ENCODE measurements around the gene POU2F3.
"Not testable (repeated sequence)": the region's sequence is repeated elsewhere in the genome, so short reads cannot be mapped to it uniquely, and the experiment has no call there.

POU2F3 gene

DNA sequence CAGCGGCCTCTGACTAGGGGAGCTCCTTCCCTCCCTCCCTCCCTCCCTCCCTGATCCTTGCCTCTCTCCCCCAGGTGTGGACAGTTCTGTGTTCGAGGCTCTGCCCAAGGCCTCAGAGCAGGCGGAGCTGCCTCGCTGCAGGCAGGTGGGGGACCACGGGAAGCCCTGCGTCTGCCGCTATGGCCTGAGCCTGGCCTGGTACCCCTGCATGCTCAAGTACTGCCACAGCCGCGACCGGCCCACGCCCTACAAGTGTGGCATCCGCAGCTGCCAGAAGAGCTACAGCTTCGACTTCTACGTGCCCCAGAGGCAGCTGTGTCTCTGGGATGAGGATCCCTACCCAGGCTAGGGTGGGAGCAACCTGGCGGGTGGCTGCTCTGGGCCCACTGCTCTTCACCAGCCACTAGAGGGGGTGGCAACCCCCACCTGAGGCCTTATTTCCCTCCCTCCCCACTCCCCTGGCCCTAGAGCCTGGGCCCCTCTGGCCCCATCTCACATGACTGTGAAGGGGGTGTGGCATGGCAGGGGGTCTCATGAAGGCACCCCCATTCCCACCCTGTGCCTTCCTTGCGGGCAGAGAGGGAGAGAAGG, 11.1 kb upstream of the POU2F3 start:
- no peak for DNase-seq

DNA sequence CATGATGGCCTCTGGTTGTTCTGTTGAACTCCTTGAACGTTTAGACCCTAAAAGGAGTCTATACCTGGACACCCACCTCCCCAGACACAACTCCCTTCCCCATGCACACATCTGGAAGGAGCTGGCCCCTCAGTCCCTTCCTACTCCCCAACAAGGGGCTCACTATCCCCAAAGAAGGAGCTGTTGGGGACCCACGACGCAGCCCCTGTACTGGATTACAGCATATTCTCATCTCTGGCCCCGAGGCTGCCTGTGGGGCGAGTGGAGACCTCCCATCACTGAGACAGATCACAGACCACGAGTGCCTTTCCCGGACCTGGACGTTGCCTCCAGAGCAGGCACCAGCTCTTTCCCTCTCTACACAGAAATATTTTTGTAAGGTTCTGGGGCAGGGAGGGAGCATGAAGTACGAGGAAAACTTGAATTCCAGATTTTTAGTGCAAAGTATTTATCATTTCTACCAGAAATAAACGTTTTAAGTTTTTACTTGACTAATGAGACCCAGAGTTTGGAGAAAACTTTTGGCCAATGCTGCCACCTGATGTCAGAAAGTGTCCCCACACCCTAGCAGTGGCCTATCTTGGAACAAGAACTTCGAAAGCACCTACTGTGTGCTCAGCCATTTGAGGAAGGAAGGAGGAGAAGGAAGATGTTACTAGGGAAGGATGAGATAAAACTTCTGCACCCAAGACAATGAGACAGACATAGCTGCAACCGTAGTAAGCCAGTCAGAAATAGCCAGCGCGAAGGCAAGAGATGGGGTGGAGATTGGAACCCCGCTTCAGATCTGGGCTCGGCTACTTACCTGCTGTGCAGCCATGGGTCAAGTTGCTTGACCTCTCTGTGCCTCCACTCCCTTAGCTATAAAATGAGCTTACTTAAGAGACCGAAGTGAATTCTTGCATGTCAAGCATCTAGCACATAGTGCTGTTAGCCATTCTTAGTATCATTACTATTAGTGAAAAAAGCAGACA, 10.2 kb upstream of the POU2F3 start:
- no peak for DNase-seq

DNA sequence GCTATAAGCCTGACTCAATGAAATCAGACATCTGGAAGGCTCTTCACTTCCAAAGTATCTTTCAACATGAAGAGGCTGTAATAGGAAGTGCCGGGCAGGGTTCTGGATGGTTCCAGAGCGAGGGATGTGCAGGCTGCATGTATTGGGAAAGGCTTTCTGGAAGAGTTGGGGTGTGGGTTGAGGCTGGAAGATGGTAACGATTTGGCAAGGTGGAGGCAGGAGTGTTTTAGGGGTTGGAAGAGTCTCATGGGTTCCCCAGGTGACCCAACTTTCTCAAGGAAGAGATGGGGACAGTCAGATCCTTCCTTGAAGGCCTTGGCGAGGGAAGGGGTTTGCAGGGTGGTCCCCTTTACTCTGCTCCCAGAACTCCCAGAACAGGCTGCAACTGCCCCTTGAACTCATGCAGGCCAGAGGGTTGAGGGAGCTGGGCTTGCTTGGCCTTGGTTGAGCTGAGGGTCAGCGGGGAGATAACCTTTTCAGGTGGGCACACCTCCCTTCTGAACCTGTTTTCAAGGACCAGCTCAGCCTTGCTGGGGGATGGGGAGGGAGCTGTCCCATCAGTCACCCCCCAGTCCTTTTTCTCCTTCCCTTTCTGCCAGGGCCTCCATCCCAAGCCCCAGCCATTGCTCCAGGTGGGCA, 9.4 kb upstream of the POU2F3 start:
- no peak for DNase-seq

DNA sequence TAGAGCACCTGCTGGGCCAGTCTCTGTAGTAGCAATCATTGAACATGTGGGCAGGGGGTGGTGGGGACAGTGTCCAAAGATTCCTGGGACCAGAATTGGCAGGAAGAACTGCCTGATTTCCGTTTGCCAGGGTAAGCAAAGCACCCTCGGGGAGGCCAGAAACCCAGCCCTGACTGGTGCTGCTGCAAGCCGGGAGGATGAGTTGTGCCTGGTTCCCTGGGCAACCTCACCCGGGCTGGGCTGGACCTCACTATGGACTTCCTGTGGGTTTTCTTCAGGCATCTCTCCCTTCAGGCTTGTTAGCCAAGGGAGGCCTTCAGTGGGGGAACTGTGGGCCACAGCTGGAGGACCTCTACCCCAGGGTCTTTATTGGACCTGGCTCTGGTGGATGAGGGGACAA, 8.0 kb upstream of the POU2F3 start:
- DNase-seq, result no peak

DNA sequence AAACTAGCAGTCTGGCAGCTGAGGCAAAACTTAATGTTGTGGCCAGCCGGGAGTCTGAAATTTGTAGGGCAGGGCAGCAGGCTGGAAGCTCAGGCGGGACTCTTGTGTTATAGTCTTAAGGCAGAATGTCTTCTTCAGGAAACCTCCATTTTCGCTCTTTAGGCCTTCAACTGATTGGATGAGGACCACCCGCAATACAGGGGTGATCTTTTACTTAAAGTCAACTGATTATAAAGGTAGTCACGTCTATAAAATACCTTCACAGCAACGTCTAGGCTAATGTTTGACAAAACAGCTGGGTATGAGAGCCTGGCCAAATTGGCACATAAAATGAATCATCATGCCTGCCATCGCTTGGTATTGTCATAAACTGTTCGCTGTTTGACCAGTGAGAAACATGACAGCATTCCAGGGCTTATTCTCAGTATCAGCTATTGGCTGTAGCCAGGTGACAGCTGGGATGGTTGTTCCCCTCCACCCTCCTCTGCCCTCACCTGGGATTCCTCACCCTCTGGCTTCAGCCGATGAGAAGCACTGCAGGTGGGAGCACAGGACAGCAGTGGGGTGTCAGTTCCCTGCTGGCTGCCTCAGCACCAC, 6.6 kb upstream of the POU2F3 start:
- no peak for DNase-seq

DNA sequence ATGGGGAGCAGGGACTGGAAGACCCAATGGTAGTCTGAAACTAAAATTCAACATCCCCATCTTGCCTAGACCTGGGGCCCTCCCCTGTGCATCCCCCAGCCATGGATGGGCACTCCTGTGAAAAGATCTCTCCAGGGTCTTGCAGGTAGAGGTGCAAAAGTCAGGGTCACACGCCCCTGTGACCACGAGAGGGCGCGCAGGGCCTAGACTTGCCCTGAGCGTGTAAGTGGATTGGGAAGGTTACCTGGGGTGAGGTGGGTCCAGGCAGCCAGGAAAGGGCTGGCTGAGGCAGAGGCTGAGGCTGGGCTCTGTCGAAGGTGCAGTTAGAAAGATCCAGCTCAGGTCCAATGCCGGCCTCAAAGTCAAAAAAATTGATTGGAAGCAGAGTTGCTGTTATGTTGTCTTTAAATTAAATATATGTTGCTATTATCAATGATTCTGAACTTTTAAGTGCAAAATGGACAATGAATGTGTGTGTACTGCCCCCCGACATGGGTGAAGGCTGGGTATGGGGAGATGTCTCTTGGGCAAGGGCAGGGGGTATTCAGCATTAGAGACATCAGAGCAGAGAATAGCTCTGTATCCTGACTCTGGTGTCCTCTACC, 4.8 kb upstream of the POU2F3 start:
- peak; percentile 86 for DNase-seq

DNA sequence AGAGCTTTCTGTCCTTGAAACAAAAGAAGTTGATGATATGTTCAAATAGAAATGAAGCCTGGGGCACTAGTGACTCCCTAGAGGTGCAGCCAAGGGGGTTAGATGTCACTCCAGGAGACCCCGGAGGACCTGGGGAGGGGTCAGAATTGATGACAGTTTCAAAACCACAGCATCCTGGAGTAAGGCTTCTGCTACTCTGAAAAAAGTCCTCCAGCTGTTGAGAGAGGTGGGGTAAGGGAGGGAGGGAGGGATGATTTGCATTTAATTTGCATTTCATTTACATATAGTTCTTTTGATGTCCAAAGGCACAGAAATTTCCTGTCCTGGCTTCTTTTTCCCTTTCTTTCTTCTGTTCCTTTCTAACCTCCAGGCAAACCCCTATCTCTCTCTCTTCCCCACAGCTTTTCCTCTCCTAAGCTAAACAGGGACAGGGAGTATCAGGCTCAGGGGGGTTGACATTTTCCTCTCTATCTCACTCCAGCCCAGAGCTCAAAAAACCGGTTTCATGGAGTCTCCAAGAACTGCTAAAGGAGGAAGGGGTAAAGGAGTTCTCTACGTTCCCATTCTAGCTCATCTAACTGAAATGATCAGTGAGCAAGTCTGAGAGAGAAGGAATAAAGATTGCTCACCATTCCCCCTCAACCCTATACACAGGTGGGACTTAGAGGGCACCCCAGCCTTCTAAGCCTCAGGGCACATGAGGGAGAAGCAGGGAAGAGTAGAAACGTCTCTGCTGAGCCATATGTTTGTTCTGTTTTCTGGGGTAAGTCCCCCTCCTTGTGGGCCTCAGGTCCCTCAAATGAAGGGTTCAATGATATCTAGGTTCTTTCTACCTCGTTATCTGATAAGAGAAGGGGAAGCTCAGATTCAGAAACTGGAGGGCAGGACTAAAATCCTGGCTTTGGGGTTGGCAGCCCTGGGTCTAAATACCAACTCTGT, 3.5 kb upstream of the POU2F3 start:
- no peak for DNase-seq

DNA sequence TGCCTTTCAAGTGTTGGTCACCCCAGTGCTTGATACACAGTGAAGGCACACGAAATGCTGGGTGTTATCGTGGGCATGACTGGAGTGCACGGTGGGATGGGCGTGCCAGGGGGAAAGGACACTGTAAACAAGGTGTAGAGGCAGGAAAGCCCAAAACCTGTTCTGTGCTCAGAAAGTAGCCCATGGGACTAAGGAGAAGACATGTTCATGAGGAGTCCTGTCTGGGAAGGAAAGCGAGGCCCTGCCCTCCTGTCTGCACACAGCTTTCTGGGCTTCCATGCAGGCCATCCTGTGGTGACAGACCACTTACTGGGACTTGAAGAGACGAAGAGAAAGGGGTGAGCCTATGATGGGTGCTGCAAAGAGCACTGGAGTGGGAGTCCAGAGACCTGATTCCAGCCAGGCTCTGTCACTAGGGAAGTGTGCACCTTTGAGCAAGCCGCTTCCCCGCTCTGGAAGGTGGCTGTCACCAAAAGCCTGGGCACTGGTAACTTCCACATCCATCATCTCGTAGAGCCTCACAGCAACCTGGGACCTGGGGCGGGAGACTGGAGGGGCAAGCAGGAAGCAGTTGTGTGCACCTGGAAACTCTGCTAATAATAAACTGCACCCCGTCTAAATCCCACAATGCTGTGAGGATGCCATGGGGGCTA, 846 bp upstream of the POU2F3 start:
- no peak for DNase-seq

DNA sequence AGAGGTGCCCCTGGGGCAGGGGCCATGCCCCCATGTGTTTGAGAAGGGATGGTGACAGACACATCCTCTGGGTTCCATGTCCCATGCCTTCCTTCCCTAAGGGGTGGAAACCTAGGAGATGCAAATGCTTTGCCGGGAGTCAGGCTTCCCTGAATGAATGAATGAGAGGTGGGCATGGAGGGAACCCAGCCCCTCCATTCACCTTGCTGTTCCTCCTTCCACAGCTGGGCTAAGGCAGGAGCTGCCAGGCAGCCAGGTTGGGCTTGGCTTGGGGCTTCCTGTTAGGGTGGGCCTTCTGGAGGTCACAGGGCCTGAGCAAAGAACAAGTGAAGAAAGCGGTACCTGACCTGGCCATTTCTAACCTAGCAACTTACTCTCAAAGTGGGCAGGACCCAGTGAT, 926 bp downstream of the POU2F3 start:
- DNase-seq, result no peak

DNA sequence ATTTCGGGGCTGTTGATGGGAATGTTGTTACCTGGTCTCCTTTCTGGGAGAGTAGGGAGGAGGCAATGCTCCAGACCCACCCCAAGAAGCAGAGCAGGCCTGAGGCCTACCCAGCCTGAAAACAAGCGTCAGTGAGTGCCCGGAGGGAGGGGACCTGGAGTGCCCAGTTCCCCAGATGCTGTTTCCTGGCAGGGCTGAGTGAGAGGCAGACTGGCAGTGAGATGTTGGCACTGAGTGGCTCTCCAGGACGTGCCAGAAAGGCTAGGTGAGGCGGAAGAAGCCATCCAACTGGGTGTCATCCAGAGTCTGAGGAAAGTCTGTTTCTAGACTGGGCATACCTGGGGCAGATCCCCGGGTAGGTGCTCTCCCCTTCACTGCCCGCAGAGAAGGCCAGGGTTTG, 1.3 kb downstream of the POU2F3 start:
- no peak for DNase-seq

DNA sequence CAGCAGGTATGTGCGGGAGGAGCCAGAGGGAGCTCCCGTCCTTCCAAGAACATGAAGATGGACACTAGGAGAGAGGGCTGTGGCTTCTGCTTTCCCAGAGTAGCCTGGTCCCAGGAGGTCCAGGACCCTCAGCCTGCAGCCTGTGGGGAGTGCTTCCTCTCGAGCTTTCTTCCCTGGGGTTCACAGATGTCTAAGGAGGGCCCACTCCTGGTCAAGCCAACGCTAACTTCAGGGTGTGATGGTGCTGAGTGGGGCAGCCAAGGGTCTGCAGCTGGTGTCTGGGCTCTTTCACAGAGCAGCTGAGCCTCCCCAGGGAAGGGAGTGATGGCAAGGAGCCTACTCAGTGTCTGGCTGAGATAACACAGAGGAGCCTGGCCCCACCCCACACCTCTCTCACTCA, 3.3 kb downstream of the POU2F3 start:
- no peak for DNase-seq

DNA sequence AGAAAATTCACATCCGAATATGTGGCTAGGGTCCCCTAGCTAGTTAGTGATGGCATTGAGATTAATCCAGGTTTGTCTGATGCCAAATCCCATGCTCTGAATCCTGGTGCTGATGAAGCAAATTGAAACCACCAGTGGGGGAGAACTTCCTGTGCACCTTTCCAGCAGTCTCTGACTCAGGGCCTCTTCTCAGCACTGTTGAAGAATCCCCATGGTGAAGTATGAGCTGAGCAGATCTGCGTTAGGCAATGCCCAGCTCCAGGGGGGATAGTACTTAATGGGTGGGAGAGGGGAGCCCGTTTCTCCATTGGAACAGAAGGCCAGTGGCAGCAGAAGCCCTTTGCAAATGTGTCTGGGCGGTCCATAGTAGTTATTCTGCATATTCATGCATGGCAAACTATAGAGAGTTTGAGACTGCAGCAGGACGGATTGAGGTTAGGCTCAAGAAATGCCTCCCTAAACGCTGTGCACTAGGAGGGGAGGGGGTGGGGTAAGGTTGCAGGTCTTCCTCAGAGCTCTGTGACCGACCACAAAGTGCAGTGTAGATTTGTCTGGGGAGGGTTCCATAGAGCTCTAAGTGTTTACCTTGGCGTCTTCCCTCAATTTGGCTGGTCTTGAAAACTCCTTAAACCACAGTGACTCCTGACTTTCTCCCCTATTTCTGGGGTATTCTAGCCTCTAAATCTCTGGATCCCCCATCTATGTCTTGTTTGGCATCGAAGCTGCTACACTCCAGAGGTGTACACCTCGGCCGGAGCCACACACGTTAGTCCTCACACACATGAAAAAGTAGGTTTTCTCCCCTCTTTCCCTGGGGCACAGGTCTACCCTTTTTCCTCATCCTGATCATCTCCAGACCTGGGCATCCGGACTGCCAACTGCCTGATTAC, 4.8 kb downstream of the POU2F3 start:
- DNase-seq, result no peak

DNA sequence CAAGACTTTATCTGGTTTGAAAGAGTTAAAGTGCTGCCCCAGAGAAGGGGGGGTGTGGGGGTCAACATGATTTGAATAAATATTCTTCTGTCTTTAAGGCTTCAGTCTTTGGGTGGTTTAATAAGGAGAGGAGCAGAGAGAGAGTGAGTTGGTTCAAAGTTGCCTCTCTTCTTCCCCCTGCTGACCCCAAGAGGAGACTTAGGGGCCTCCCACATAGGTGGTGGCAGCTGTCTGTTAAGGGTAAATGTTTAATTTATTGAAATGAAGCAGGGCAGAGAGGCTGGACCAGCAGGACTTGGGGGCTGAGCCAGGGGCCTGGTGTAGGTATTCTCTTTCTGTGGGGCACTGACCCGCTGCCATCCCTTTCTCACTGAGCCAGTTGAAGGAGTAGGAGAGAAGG, 5.5 kb downstream of the POU2F3 start:
- DNase-seq, result no peak

DNA sequence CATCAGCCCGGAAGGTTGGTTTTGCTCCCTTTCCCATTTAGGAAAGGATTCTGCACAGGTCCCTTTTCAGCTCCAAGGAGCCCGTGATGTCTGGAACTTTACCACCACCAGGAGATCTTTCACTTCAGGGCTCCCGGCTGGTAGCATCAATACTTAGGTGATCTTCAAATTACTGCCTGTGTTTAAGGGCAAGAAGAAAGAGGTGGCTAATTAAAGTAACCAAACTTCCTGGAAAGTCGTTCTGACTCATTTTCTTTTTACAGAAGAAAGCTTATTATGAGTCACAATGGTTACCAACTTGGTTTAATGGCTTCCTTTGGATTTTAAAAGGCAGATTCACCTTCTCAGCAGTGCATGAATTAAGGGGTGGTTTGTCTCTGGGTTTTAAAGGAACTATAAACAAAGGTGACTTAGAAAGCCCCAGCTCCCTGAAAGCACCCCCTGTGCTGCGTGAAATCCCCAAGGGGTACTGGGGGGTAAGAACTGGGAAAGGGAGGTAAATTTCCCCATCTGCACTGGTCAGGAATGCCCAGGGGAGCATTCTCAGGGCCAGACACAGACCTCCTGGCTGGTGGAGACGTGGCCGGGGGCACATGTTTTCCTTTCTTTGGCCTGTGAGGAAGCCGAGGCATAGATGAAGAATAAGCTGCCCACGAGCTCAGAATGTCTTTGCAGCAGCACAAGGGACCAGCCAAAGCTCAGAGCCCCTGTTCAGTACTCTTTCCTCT, 8.8 kb downstream of the POU2F3 start:
- DNase-seq, result peak; percentile 65

DNA sequence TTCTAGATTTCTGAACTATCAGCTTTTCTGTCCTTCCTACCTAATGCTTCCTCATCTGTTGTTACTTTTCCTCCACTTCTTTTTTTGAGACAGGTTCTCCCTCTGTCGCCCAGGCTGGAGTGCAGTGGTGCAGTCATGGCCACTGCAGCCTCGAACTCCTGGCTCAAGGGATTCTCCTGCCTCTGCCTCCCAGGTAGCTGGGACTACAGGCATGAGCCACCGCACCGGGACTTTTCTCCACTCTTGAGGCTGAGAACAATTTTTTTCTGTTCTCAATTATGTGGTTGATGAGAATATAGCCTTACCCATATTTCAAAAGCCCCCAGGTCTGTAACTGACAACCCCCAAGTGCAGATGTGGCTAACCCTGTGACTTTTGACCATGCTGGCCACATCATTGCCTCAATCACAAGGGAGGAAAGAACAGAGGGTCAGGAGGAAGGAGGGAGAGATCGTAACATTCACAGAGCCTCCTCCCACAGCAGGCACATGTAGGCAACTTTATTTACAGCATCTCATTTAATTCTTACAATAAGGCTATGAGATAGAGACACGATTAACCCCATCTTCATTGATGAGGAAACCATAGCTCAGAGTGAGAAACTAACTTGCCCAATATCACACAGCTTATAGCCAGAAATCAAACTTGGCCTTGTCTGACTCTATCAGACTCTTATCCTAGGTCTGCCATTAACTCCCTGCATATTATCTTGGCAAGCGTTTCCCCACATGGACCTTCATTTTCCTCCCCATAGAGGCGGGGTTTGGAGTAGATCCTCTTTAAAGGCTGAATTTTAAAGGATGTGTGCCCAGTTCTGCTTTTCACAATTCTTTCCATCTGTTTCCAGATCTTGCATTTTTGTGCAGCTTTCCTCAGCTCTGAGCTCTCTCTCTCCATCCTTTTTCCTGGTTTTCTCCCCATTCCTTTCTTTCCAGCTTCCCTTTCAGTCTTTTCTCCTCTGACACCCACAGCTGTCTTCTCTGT, 9.6 kb downstream of the POU2F3 start:
- no peak for DNase-seq

DNA sequence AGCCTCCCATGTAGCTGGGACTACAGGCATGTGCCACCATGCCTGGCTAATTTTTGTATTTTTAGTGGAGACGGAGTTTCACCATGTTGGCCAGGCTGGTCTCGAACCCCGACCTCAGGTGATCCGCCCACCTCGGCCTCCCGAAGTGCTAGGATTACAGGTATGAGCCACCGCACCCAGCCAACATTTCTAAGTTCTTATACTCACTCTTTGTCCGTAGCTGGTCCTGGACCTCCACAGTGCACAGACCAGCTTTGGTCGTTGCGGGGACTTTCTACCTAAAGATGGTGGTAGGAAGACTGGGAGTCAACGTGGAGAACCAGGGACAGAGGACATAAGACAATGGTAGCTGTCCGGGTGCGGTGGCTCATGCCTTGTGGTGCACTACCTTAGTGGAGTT, 13.4 kb downstream of the POU2F3 start:
- not testable (repeated sequence) for DNase-seq

DNA sequence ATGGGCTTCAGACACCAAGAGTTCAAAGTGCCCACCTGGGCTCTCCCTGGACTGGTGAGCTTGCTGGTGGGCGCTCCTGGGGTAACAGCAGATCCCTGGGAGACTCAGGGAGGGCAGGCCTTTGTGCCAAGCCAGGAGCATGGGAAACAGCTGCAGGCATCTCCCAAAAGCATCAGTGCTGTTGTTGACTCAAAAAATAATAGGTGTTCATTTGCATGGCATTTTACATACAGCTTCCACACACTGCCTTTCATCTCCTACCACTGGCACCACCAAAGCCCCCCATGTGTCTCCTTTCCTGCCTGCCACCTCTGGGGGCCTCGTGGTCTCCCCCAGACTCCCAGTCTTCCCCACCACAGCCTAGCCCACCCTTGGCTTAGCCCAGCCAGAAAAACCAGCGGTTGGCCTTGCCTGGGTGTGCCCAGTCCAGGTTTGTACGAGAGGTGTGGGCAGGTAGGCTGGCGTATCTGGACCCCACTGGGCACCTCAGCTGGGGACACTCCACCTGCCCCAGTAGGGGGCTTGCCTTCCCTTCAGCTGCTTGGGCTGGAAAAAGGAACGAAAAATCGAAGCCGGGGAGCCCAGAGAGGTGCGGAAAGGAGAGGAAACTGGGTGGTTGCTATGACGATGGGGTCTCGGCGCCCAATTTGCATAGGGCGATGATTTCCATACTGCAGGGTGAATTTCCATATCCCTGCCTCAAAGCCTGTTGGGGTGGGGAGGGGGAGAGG, 15.0 kb downstream of the POU2F3 start:
- DNase-seq, result no peak

DNA sequence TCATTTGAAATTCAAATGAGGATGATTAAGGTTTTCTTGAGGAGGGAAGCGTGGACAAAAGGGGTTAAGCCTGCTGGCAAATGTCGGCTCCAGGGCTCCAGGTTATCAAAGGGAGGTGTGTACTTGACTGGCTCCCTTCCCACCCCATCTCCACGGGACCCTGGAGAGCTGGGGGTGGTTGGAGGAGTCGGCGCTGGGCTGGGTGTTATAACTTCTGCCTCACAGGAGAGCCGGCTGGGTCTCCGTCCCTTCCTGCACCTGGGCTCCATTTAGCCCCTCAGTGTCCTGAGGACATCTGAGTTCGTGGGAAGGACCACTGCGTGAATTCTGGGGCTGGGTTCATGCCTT, 15.6 kb downstream of the POU2F3 start:
- DNase-seq, result no peak
